ENCODE data around the gene UBE3D.

GRCh38 chr6:83069633-83070032 is 4.0 kb upstream of the UBE3D start:
- TF ChIP-seq, protein P1, sequence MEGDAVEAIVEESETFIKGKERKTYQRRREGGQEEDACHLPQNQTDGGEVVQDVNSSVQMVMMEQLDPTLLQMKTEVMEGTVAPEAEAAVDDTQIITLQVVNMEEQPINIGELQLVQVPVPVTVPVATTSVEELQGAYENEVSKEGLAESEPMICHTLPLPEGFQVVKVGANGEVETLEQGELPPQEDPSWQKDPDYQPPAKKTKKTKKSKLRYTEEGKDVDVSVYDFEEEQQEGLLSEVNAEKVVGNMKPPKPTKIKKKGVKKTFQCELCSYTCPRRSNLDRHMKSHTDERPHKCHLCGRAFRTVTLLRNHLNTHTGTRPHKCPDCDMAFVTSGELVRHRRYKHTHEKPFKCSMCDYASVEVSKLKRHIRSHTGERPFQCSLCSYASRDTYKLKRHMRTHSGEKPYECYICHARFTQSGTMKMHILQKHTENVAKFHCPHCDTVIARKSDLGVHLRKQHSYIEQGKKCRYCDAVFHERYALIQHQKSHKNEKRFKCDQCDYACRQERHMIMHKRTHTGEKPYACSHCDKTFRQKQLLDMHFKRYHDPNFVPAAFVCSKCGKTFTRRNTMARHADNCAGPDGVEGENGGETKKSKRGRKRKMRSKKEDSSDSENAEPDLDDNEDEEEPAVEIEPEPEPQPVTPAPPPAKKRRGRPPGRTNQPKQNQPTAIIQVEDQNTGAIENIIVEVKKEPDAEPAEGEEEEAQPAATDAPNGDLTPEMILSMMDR (conservative IDR thresholded peaks at IDR 0.05): no peak
- TF ChIP-seq ZFX (IDR thresholded peaks at IDR 0.05): no peak
